NCI-H446 (cell line): ENCODE data around the gene PRODH.
"Not testable (repeated sequence)": the region's sequence is repeated elsewhere in the genome, so short reads cannot be mapped to it uniquely, and the experiment has no call there.

Experiments used
- DNase-seq, 2 experiments: peaks; one replicate each; lab custom pipeline; 2025; lab: John Stamatoyannopoulos, UW

The PRODH gene

GRCh38 chr22:18905540-18906409 lies 30.3 kb downstream of the PRODH start, which contains the start of gene DGCR6:
TSS of gene DGCR6 (plus strand) at chr22:18906320. CDS start at chr22:18906375, 55 bp downstream.
- no peak for DNase-seq

GRCh38 chr22:18896037-18896657 lies 39.9 kb downstream of the PRODH start:
- DNase-seq: not testable (repeated sequence)

GRCh38 chr22:18893775-18894174 lies 42.3 kb downstream of the PRODH start:
- not testable (repeated sequence) for DNase-seq

- DNase-seq: not testable (repeated sequence)
Observed at GRCh38 chr22:18890510-18891192, 45.4 kb downstream of the PRODH start.

- DNase-seq: no peak
Observed at GRCh38 chr22:18888115-18888514, 48.0 kb downstream of the PRODH start.

- not testable (repeated sequence) for DNase-seq
Observed at GRCh38 chr22:18884465-18884864, 51.6 kb downstream of the PRODH start.

- not testable (repeated sequence) for DNase-seq
Observed at GRCh38 chr22:18881260-18881659, 54.8 kb downstream of the PRODH start.
